NCI-H1436 treated with DMSO at 0.1 percent for 48 hours (cell line): ENCODE results near the gene JCHAIN.
"Not testable (repeated sequence)": the region's sequence is repeated elsewhere in the genome, so short reads cannot be mapped to it uniquely, and the experiment has no call there.

Experiments used
- DNase-seq: peaks from one replicate; lab custom pipeline; 2025; lab: John Stamatoyannopoulos, UW

Gene JCHAIN

GRCh38 chr4:70666369-70666768 is at the start of gene JCHAIN:
JCHAIN (minus strand) TSS chr4:70666508; CDS start chr4:70666490, 18 bp downstream.
- DNase-seq, result no peak

DNA sequence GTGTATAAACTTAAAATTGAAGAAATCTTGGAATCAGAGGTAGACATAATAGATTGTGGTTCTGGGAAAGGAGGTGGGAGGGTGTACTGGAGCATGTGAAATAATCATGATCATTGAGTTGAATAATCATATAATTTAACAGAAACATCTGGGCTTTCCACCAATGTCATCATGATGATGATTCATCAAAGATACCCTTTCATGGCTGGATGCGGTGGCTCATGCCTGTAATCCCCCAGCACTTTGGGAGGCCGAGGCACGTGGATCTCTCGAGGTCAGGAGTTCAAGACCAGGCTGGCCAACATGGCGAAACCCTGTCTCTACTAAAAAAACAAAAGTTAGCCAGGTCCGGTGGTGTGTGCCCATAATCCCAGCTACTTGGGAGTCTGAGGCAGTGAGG is 48.8 kb upstream of the JCHAIN start:
- no peak for DNase-seq

- no peak for DNase-seq
These were observed 48.0 kb upstream of the JCHAIN start for GRCh38 chr4:70714079-70714887.

- no peak for DNase-seq
These were observed 47.3 kb upstream of the JCHAIN start for GRCh38 chr4:70713453-70714078.

- DNase-seq, result no peak
These were observed 46.5 kb upstream of the JCHAIN start for GRCh38 chr4:70712604-70713452.

DNA sequence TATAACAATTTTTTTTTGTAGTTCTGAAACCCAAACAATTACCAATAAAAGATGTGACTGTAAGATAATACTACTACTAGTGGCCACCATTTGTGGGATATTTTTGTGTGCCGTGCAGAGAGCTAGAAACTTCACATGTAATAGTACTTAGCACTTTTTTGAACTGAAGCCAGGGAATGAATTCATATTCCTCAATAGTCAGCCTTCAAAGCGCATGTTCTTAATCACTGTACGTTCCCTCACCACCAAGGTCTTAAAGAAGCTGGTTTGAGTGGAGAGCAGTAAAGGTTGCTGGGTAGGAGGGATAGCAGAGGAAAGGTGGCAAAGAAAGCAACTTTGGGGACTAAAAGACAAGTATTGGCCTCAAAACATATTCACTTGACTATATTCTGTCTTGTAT is 45.8 kb upstream of the JCHAIN start:
- DNase-seq, result no peak

- no peak for DNase-seq
These were observed 45.3 kb upstream of the JCHAIN start for GRCh38 chr4:70711599-70711998.

DNA sequence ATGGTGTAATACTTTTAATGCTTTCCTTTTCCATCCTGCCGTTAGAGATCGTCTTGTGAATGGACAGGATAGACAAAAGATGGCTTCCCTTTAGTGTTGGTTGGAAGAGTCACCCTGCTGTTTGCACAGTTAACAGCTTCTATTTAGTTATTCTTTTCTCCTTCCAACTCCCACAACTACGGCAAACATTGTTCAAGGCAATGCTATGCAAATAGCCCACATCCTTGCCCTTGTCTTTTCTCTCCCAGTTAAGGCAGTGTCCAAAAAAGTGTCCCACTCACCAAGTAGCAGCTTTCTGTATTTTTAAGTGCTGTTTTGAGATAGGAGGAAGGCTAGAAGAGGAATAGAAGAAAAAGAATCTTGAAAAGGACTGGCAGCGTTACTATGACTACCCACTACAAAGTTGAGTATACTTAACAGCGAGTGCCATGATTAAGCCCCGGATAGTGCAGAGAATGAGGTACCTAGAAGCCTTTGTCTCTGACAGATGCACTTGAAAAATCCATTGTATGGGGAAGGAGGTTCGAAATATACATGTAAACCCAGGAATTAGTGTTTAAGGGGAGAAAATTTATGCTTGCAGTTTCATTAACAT is 43.4 kb upstream of the JCHAIN start:
- no peak for DNase-seq

DNA sequence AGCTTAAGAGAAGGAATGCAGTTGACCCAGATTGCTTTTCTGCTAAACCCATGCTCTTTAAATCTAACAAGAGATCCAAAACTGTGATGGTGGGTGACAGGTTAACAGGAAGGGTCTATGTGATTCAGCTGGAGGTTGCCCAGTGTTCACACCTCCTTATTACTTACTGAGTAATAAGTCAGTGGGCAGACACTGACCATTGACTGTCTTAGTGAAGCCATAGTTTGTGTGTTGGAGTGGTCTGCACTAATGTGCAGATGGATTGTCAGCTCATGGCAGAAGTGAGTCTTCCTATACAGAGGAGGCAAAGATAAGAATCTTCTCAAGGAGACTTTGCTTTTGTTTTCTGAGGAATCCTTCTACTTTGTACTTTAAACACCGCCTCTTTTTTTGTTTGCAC is 40.2 kb upstream of the JCHAIN start:
- no peak for DNase-seq

DNA sequence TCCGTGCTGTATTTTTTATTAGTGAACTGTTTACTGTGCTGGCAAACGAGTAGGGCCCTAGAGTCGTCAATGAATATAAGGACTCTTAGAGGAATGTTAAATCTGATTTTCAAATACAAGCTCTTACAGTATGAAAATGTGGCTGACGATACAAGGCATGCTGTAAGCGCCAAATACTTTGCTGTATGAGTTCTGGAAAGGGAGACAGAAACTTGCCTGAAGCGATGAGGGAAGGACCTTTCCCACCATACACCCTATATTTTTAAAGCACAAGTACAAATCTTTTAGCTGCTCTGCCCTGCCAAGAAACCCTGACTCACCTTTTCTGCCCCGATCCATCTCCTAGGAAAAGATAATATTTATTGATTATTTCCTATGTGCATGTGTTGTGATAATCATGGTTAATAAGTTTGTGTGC is 39.7 kb upstream of the JCHAIN start:
- no peak for DNase-seq

DNA sequence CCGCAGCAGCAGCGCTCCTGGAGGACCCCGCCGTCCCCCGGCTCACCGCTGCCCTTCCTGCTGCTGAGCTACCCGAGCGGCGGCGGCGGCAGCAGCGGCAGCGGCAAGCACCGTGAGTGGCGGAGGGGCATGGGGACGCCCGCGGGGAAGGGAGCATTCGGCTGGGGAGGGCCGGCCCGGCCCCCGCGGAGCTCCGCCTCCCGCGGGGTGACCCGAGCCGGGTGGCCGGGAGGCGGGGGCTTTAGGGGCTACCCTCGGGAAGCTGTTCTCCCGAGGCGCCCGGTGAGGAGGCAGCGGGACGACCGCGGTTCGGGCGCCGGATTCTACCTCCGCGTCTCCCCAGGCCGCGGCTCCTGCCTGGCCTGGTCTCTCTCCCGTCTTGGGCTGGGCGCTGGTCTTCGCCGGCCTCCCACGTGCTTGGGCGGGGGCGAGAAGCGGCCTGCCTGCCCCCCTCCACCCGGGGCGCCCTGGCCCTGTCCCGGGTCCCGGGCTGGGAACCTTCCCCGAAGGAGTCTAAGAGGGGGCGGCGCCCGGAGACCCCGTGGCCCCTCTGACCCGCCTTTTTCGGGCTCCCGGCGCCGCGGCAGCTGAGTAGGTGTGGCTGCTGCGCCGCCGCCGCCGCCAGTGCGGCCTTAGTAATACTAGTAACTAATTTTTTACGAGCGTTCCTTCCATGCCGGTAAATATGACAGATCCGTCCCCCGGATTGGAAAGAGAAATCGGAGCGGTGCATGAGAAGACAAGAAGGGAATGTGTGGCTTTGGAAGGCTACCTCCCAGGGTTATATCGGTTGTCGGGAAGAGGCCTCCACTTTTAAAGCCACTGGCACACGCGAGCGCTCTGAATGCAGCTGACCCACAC is 39.1 kb upstream of the JCHAIN start:
- no peak for DNase-seq

DNA sequence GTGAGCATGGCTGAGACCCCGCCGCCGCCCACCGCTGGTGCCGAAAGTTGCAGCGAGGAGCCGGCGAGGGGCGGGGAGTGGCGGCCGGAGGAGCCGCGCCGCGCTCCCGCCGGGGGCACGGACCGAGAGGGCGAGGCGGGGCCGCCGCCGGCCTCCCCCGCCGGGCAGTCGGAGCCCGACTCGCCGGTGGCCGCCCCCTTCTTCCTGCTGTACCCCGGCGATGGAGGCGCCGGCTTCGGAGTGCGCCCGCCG is 38.5 kb upstream of the JCHAIN start:
- no peak for DNase-seq

DNA sequence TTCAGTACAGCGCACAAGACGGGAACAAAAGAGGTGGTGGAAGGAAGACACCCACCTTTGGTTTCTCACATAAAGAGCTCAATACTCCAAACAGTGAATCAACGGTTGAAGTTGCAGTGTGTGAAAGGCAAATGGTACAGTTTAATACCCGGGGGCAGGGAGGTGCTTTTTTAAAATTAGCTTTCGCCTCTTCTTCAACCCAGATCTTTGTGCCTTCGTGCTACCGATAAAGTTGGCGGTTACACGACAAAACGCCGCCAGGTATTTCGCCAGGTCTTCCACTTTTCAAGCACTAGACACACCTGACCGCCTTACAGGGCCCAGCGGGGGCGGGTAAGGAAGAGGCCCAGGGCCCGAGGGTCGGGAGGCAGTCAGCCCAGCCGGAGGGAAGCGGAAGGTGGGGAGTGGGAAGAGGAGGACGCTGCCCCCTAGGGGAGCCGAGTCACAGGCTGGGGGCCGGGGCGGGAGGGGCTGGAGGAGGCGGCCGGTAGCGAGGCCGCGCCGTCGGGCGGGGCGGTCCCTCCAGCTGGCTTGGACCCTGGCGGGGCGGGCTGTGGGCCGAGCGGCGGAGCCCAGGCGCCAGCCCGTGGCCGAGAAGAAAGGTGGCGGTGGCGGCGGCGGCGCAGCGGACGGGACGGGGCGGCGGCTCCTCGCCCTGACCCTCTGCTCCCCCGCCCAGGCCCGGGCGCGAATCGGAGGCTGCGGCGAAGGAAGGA is 38.1 kb upstream of the JCHAIN start:
- DNase-seq, result peak; percentile 55

GRCh38 chr4:70703619-70704214 is 37.4 kb upstream of the JCHAIN start:
- peak; percentile 73 for DNase-seq

DNA sequence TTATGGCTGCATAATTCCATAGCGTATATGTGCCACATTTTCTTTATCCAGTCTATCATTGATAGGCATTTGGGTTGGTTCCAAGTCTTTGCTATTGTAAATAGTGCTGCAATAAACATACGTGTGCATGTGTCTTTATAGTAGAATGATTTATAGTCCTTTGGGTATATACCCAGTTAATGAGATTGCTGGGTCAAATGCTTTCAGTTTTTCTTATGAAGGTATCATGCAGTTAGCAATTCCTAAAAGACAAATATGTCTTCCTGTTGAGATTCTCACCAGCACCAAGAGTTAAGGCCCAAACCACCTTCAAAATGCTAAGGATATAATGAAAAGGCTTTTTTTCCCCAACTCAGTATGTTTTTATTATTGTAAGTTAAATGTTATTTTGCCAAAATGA is 36.3 kb upstream of the JCHAIN start:
- not testable (repeated sequence) for DNase-seq

DNA sequence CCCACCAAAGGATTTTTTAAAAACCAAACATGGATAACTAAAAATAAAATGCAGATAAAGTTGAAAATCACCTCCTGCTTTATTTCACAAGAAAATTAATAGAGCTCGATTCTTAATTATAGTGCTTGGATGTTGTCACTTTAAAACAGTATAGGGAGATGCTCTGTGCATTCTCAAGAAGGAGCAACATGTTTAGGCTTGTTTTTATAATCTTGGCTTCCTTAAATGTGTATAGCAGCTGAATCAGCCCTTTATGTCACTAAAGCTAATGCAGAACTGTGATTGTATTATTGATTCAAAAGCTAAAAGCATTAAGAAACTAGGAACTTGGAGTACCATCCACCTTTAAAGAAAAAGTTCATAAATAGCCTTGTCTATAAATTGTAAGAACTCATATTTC is 35.0 kb upstream of the JCHAIN start:
- no peak for DNase-seq

GRCh38 chr4:70700712-70701111 is 34.4 kb upstream of the JCHAIN start:
- DNase-seq, result no peak

DNA sequence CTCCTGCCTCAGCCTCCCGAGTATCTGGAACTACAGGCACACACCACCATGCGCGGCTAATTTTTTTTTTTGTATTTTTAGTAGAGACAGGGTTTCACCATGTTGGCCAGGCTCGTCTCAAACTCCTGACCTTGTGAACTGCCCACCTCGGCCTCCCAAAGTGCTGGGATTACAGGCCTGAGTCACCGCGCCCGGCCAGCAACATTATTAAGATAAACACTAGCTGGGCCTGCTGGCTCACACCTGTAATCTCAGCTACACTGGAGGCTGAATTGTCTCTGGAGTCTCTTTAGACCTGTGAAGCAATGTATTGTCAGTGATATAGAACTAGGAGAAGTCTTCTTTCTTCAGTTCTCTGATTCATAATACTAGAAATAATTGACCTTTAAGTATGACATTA is 32.1 kb upstream of the JCHAIN start:
- DNase-seq, result not testable (repeated sequence)

DNA sequence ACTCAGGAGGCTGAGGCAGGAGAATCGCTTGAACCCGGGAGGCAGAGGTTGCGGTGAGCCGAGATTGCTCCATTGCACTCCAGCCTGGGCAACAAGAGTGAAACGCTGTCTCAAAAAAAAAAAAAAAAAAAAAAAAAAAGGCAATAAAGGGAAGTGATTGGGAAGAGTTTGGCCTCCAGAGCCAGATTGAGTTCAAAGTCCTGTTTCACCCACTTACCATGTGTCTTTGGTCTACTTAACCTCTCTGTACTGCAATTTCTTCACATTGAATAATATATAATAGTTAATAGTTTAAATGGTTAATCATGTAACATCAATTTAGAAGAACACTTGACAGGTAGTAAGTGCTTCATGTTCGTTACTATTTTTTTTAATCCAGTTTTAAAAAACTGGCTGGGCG is 28.3 kb upstream of the JCHAIN start:
- not testable (repeated sequence) for DNase-seq

DNA sequence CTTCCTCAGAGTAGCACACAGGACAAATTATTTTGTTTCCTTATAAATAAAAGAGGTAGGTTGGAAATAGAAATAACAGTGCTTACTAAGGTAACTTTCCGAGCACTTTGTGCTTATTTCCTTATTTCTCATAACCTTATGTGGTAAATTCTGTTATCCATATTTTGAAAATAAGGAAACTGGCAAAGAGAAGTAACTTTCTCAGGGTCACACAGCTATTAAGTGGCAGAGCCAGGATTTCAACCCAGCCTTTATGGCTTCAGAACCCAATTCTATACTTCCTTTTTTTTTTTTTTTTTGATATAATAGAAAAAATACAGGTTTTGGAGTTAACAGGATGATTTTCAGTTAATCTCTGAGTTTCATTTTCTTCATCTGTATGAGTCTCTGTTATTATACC is 25.4 kb upstream of the JCHAIN start:
- DNase-seq, result no peak

DNA sequence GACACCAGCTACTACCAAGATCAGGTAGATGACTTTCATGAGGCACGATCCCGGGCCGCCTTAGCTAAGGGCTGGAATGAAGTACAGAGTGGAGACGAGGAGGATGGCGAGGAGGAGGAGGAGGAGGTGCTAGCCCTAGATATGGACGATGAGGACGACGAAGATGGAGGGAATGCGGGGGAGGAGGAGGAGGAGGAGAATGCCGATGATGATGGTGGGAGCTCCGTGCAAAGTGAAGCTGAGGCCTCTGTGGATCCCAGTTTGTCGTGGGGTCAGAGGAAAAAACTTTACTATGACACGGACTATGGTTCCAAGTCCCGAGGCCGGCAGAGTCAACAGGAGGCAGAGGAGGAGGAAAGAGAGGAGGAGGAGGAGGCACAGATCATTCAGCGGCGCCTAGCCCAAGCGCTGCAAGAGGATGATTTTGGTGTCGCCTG is 22.5 kb upstream of the JCHAIN start:
- DNase-seq, result no peak
